NCI-H1105 treated with DMSO at 0.1 percent for 48 hours (cell line): Measurements from ENCODE around the gene ZFYVE26.
"Not testable (repeated sequence)": the region's sequence is repeated elsewhere in the genome, so short reads cannot be mapped to it uniquely, and the experiment has no call there.

ENCODE experiments used
- DNase-seq: peaks from one replicate; lab custom pipeline; 2025; lab: John Stamatoyannopoulos, UW

Gene ZFYVE26

DNA sequence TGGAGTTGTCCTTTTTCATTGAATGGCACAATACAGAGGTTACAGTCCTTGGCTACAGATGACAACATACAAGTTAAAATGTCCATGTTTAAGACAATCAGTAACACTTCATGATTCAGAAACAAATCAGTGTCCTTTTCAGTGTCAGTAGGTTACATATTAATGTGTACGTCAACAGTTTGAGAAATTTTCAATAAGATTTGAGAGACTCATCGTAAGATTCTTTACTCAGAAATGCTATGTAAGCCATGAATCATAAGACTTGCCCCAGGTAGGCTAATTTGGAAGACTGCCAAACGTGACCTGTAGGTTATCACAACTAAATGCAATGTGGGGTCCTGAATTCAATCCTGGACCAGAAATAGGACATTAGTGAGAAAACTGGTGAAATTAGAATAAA lies 111.2 kb downstream of the ZFYVE26 start:
- DNase-seq: no peak

DNA sequence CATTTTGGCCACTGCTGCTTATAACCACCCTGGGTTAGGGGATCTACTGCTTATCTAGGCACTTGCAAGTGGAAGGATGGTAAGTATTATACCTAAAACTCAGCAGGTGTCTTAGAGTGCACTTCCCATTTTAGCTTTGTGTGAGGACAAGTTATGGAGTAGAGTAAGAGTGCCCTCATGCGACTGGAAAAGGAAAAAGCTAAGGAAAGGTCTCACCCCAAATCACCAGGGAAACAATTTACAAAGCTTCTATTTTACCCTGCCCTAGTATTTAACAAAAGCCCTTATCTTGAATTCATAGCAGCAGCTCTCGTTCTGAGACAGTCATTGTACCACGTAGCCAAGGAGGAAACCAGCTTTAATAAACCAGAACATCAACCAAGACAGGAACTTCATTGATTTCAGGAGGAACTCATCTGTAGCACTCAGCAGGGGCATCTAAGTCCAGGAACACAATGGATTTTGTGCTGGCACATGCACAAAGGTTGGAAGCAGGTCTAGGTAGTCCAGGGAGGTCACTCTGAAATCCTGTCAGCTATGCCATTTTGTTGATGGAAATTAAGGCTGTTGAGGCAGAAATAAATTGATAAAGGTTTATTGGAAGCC lies 111.8 kb downstream of the ZFYVE26 start:
- peak; percentile 70 for DNase-seq

DNA sequence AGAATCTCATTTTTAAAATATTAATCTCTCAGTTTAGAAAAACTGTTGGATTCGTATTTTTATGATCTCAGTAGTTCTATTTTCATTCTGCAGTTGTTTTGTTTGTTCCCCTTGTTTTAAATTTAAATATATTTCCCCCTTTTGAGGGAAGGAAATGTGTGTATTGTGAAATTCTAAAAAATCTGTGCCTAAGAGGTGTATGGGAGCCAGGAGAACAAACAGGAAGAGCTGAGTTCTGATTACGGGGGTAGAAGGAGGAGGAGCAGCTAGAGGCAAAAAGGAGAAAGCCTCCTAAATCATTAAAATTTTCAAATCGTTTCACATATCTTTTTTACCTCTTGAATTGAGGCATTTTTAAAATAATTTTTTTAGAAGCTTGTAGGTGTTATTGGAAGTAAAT lies 112.4 kb downstream of the ZFYVE26 start:
- no peak for DNase-seq

DNA sequence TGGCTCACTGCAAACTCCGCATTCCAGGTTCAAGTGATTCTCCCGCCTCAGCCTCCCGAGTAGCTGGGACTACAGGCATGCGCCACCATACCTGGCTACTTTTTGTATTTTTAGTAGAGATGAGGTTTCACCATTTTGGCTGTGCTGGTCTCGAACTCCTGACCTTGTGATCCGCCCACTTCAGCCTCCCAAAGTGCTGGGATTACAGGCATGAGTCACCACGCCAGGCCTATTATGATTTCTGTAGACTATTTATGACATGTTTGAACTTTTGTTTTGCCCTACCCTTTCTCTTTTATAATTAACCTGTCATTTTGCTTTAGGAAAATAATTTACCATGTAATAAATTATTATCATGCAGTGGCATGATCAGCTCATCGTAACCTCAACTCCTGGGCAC lies 114.9 kb downstream of the ZFYVE26 start, which contains the start of gene RDH12:
RDH12 (plus strand) TSS at position 395 of the 400 bp plus-strand sequence. CDS start 20,757 bp downstream, outside the sequence.
- not testable (repeated sequence) for DNase-seq

DNA sequence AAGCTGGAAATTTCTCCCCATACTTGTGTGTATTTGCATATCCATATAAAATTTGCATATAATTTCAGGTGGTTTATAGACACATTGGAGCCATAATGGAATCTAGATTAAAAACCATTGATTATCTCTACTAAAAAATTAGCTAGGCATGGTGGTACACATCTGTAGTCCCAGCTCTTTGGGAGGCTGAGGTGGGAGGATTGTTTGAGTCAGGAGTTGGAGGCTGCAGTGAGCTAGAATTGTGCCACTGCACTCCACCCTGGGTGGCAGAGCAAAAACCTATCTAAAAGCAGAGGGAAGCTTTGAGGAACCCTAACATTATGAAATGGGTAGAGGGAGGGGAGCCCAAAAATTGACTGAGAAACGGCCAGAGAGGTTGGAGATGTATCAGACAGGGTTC lies 118.2 kb downstream of the ZFYVE26 start:
- no peak for DNase-seq

DNA sequence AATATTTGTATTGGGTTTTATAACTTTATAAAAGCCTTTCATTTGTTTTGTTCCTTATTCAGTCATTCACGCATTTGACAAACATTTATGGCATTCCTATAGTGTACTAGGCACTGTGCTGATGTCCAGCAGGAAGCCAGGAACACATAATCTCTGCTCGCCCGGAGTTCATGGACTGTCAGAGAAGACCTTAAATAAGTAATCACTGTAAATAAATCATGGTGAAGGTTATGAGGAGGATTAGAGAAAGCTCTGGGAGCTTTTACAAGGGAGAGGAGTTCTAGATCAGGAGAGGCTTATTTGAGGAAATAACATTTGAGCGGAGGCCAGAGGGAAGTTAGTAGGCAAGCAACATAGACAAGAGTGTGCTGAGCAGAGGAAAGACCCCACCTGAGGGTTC lies 119.4 kb downstream of the ZFYVE26 start:
- no peak for DNase-seq
